Spleen (tissue), 7 donors: ENCODE measurements around the gene ENDOV.

Source experiments
- POLR2A ChIP-seq, 3 donors: fragments of 450-650 bp; IDR thresholded peaks; one replicate each; pipeline ENCODE4 v1.5.1; 2017; ENCODE audit warnings: antibody characterized with exemption in 3 of 3, mild to moderate bottlenecking in 1 of 3
- POLR2AphosphoS5 ChIP-seq, 3 donors: sonication (generic); formaldehyde crosslinking; IDR thresholded peaks; one replicate each; pipeline ENCODE4 v1.5.1; 2017; ENCODE audit warnings: antibody characterized with exemption in 3 of 3
- TF ChIP-seq, protein P1 (sequence below), 11 experiments: fragments of 200-600 bp in 7 of 11; fragments of 450-650 bp in 4 of 11; sonication (generic) in 4 of 11; IDR thresholded peaks in 8 of 11; conservative IDR thresholded peaks in 3 of 11; 1 replicate in 7 of 11; 2 replicates in 4 of 11; pipeline versions ENCODE4 v1.4.0 to v1.8.0; 2016 to 2021; ENCODE audit warnings: antibody characterized with exemption in 11 of 11, inconsistent platforms in 4 of 11, mild to moderate bottlenecking in 1 of 11
- donor health status: DM: no; HTN: no; CAD: no; lungs with moderate emphysema.
- donor health status: DM: no; HTN: no; CAD: no.
- donor health status: DM: no; HTN: no; CAD: no.

DNA sequence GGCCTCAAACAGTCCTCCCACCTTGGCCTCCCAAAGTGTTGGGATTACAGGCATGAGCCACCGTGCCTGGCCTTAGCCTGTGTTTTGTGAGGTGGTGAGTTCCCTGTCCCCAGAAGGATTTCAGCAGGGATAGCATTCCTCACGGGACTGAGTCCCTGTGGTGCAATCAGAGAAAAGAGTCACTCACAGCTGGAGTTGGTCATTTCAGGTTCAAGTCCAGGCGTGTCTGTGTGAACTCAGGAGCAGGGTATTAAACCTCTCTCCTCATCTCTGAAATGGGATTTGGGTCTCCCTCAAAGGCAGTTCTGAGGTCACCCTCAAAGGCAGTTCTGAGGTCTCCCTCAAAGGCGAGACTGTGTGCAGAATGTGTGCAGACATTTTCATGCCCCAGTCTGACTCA is 32.8 kb downstream of the ENDOV start:
- TF ChIP-seq, protein P1, sequence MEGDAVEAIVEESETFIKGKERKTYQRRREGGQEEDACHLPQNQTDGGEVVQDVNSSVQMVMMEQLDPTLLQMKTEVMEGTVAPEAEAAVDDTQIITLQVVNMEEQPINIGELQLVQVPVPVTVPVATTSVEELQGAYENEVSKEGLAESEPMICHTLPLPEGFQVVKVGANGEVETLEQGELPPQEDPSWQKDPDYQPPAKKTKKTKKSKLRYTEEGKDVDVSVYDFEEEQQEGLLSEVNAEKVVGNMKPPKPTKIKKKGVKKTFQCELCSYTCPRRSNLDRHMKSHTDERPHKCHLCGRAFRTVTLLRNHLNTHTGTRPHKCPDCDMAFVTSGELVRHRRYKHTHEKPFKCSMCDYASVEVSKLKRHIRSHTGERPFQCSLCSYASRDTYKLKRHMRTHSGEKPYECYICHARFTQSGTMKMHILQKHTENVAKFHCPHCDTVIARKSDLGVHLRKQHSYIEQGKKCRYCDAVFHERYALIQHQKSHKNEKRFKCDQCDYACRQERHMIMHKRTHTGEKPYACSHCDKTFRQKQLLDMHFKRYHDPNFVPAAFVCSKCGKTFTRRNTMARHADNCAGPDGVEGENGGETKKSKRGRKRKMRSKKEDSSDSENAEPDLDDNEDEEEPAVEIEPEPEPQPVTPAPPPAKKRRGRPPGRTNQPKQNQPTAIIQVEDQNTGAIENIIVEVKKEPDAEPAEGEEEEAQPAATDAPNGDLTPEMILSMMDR (IDR thresholded peaks at IDR 0.05 in 8 of 11, conservative IDR thresholded peaks at IDR 0.05 in 3 of 11), result no peak
- TF ChIP-seq POLR2A (IDR thresholded peaks at IDR 0.05) (no peak), POLR2AphosphoS5 (IDR thresholded peaks at IDR 0.05) (no peak)
